Measurements from ENCODE around the gene LIG1. TPM values are rescaled to one million over a fixed set of nuclear protein-coding genes. Genes with fewer than 3 reads are reported as not detected.

LIG1 gene
- total and polyA plus RNA-seq, 2 donors (not counting 3 experiments of a cell fraction or from before 2014, with no cell fraction given) = 64.0 to 94.7 TPM

GRCh38 chr19:48218997-48219396, 48.9 kb upstream of the LIG1 start:
- no peaks in the 10 kb centered on the region for H3K9me1 ChIP-seq (replicated peaks; ENCODE audit: control insufficient read depth, extremely low read depth, insufficient read depth, low read length)
- intact Hi-C loops (cut with micrococcal nuclease) = loop anchor here (2.0 kb wide), 1 partner anchor 14 kb away; no protein-coding TSS in a partner anchor
- H4K20me1 ChIP-seq (replicated peaks; ENCODE audit: control insufficient read depth, extremely low read depth, insufficient read depth, low read length) = no peaks in the 10 kb centered on the region
- TF ChIP-seq CTCF (IDR thresholded peaks at IDR 0.05; ENCODE audit: extremely low read depth in 1 of 2, insufficient read depth in 1 of 2, low read depth in 1 of 2, low read length in 2 of 2) (no peak), MAX (IDR thresholded peaks at IDR 0.05; ENCODE audit: insufficient read depth, insufficient read length) (no peak), JUN (IDR thresholded peaks at IDR 0.05; ENCODE audit: borderline replicate concordance, insufficient read depth, insufficient read length, low read depth) (peak; percentile 64), MYC (IDR thresholded peaks at IDR 0.05; ENCODE audit: low read depth, low read length) (no peak), EZH2 (IDR thresholded peaks at IDR 0.05; ENCODE audit: borderline replicate concordance, low read depth, low read length, severe bottlenecking) (no peak), POLR2AphosphoS5 (IDR thresholded peaks at IDR 0.05; ENCODE audit: insufficient read depth, low read depth, low read length) (peak; percentile 30), FOS (IDR thresholded peaks at IDR 0.05; ENCODE audit: borderline replicate concordance, insufficient read depth, low read length) (peak; percentile 64), GATA2 (IDR thresholded peaks at IDR 0.05; ENCODE audit: insufficient read depth, insufficient read length, low read depth, low read length) (no peak), POLR2A (IDR thresholded peaks at IDR 0.05; ENCODE audit: low read depth, low read length) (no peak)
- H2AFZ ChIP-seq (ENCODE audit: low read depth, low read length) = no peak overlapping the region
- H3K9ac ChIP-seq (replicated peaks; ENCODE audit: extremely low read depth, insufficient read depth, low read length) = no peak overlapping the region
- BruUV-seq (replicated peaks) = no TSS peak
- H3K9me3 ChIP-seq (replicated peaks; ENCODE audit: control insufficient read depth, insufficient read depth, low read length) = no peaks in the 10 kb centered on the region
- FAIRE-seq (peak; percentile 56), DNase-seq (ENCODE audit: low read depth, low spot score) (peak; percentile 65)
- H3K36me3 ChIP-seq (ENCODE audit: control insufficient read depth in 2 of 2, extremely low read depth in 1 of 2, insufficient read depth in 2 of 2, low read length in 2 of 2) = peaks cover 20 to 25% of the 10 kb centered on the region in 2 experiments
- no peak overlapping the region for H3K4me3 ChIP-seq (replicated peaks in 1 of 3; ENCODE audit: insufficient read depth in 1 of 3, low read depth in 1 of 3, low read length in 3 of 3)
- H3K4me1 ChIP-seq (ENCODE audit: control insufficient read depth, extremely low read depth, insufficient read depth, low read length) = peaks cover 19% of the 10 kb centered on the region
- dilution Hi-C loops (cut with MboI; ENCODE audit: extremely low pct_ligation_motif_present, low sequenced_read_pairs) = no loop called here
- H3K4me2 ChIP-seq (ENCODE audit: insufficient read depth, low read length) = peak overlapping the region; percentile 46
- H3K27me3 ChIP-seq (ENCODE audit: control insufficient read depth in 2 of 2, insufficient read depth in 2 of 2, low read length in 2 of 2) = no peaks in the 10 kb centered on the region
- CTCF ChIA-PET = interaction anchor here (0.6 to 2.9 kb wide), 11 partner anchors 9 to 254 kb away, joined by 3 to 17 read pairs (median 3); no protein-coding TSS in a partner anchor
- no peaks in the 10 kb centered on the region for H3K79me2 ChIP-seq (ENCODE audit: control insufficient read depth, insufficient read depth, low read length)
- peak overlapping the region; percentile 63 for H3K27ac ChIP-seq (ENCODE audit: insufficient read depth, low read depth, low read length)
- POLR2A ChIA-PET = interaction anchor here (0.9 to 1.3 kb wide), 2 partner anchors 9 to 41 kb away, joined by 4 to 6 read pairs; no protein-coding TSS in a partner anchor

All from endothelial cell of umbilical vein (primary cell).